NCI-H1105 (cell line): ENCODE data around the gene MAP2K5.
A peak's percentile ranks its signal among the peaks of the same experiment; 100 is the strongest.
"Not testable (repeated sequence)": the region's sequence is repeated elsewhere in the genome, so short reads cannot be mapped to it uniquely, and the experiment has no call there.

ENCODE experiments used
- DNase-seq: peaks from one replicate; lab custom pipeline; 2025; lab: John Stamatoyannopoulos, UW

MAP2K5 gene

DNA sequence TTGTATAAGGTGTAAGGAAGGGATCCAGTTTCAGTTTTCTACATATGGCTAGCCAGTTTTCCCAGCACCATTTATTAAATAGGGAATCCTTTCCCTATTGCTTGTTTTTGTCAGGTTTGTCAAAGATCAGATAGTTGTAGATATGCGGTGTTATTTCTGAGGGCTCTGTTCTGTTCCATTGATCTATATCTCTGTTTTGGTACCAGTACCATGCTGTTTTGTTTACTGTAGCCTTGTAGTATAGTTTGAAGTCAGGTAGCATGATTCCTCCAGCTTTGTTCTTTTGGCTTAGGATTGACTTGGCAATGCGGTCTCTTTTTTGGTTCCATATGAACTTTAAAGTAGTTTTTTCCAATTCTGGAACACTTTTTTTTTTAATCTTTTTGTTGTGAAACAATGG lies 130.3 kb downstream of the MAP2K5 start:
- not testable (repeated sequence) for DNase-seq

DNA sequence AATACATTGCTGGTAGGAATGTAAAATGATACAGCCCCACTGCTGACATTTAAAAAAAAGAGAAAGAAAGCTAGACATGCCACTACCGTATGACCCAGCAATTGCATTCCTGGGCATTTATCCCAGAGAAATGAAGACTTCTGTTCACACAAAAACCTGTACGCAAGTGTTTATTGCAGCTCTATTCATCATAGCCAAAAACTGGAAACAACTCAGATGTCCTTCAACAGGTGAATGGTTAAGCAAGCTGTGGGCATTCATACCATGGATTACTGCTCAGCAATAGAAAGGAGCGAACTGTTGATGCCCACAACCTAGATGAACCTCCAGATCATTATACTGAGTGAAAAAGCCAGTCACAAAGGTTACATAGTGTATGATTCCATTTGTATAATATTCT lies 132.5 kb downstream of the MAP2K5 start:
- no peak for DNase-seq

DNA sequence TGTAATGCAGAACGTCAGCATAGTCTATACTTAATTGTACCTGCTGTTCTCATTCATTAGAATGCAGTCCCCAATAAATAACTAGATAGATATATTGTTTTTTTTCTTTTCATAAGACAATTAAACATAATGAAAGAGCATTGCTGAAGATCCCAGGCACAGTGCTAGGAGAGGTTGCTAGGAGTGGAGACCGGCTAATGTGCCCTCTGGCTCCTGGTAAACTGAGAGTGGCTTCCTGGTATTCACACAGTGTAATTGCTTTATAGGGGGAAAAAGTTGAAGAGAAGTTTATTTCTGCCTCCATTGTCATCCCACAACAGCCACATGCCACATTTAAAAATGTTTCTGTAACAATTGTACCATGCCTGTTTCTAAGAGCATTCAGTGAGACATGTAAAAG lies 135.6 kb downstream of the MAP2K5 start:
- no peak for DNase-seq

DNA sequence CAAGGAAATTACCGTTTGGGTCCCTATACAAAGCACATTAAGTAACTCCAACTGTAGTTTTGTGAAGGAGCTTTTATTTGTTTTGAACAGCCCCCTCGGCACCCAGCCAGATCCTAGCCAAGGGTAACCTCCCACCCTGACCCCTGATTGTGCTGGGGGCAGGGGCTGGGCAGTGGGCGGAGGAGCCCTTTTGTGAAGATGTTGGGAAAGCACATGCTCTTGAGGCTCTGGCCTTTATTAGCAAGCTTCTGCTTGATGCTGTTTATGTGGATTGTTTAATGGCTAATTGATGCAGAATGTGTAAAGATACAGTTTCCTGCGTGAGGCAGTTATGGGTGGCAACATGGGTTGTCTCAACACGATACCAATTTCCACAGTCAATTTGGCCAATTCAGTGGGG lies 136.5 kb downstream of the MAP2K5 start:
- no peak for DNase-seq

DNA sequence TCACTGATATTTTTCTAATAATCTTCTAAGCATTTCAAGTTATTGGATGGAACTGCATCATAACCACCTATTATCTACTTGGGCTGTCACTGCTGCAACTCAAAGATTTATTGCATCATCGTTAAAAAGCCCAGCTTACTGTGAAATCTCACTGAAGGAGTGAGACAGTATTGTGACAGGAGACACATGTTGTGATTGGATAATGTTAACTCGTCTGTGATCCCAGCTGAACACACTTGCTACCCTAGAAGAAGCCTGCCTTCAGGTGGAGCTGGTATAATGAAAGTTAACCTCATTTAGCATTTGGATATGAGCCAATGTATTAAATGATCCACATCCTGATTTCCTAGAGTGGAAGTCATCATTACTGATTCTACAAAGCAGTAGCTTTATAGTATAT lies 138.1 kb downstream of the MAP2K5 start:
- DNase-seq, result peak; percentile 32

DNA sequence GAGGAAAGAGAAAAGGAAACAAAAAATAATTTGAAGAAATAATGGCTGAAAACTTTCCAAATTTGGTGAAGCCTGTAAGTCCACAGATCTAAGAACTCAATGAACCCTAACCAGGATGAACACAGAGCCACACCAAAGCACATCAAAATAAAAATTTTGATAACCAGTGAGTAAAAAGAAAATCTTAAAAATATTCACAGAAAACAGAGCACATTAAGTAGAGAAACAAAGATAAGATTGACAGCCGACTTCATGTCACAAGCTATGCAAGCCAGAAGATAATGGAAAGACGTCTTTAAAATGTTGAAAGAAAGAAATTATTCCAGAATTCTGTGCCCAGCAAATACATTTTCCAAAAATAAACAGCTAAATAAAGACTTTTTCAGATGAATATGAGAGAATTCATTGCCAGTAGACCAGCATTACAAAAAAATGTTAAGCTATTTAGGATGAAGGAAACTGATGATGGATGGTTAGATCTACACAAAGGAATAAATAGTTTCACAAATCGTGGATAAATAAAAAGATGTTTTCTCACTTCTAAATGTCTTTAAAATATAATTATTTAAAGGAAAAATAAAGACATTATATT lies 142.6 kb downstream of the MAP2K5 start:
- peak; percentile 30 for DNase-seq

DNA sequence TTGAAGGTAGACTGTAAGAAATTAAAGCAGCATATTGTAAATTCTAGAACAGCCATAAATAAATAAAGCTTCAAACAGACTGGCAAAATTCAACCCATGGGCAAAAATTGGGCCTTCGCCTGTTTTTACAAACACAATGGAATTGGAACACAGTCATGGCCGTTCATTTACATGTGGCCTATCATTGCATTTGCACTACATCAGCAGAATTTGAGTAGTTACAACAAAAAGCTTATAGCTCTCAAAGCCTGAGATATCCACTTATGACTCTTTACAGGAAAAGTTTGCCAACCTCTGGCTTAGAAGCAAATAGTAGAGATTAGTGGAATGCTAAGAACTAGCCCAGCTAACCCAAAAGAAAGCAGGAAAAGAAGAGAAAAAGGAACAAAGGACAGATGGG lies 143.2 kb downstream of the MAP2K5 start:
- no peak for DNase-seq

DNA sequence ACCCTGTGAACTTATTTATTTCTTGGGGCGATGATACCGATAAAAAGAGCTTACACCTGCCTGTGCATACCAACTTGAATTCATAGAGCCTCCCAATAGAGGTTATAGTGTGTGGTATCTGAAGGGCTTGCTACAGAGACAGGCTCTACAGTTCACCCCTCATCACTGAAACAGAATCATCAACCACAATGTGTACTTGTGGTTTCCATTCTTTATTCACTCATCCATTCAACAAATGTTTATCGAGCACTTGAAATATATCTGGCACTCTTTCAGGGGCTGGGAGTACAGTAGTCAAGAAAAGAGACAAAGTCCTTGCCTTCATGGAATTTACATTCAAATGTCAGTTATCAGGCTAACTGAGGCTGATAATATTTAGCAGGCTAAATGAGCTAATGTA lies 148.4 kb downstream of the MAP2K5 start:
- no peak for DNase-seq

DNA sequence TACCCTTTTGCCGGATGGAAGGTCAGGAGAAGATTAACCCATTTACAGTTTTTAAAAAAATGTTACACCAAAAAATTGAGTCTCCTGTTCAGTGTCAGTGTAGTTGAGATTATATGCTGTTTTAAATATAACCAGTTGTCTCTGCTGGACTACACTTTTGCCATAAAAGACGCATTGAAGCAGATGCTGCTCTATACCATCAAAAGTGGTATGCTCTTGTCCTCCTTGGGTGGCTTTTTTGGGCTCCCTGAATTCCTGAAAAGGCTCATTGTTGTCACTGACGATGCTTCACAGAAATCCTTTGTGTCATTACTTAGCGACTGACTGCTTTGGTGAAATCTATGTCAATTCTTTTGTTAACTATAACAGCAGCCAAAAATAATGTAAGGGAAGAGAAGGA lies 148.9 kb downstream of the MAP2K5 start:
- DNase-seq, result no peak

DNA sequence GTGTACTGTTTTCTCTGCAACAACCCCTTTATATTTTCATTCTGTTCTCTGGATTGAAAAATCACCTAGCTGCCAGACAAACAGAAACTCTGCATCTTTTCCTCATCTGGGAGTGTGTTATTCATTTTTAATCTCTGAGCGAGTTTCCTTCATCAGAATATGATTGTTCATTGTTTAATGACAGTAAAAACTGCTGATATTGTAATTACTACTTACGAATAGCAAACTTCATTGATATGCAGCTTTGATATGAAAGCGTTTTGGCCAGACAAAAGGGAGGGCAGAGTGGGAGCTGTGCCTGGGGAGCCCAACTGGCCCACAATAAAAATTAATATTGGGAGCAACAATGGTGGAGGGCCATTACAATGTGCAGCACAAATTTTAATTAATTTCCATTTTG lies 150.1 kb downstream of the MAP2K5 start:
- no peak for DNase-seq

DNA sequence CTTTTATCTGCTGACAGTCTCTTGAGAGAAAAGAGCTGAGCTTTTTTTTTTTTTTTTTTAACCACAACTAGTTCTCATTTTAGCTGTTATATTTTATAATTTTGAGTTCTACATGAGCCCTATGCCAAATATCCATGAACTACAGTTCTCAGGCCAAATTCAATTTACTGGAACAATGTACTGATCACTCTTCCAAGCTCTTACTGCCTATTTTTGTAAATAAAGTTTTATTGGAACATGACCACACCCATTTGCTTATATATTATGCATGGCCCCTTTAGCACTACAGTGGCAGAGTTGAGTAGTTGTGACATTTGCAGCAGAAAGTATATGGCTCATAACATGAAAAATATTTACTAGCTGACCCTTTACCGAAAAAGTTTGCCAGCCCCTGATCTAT lies 153.6 kb downstream of the MAP2K5 start:
- DNase-seq, result no peak

DNA sequence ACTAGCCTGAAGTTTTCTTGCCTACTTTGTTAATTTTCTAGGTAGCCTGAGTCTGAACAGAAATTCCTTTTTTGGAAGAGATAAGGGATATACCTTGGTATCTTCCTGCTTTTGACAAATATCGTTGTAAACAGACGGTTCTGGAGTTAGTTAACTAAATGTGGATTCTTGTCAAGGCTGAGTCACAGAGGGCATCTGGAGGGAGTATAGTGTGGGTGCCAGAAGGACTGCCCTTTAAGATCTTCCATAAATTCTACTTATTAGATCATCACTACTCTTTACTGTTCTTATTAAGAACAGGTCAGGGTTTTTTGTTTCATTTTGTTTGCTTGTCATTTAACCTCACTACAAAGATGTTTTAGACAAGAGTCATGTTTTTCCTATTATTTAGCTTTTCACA lies 157.5 kb downstream of the MAP2K5 start:
- DNase-seq, result no peak

DNA sequence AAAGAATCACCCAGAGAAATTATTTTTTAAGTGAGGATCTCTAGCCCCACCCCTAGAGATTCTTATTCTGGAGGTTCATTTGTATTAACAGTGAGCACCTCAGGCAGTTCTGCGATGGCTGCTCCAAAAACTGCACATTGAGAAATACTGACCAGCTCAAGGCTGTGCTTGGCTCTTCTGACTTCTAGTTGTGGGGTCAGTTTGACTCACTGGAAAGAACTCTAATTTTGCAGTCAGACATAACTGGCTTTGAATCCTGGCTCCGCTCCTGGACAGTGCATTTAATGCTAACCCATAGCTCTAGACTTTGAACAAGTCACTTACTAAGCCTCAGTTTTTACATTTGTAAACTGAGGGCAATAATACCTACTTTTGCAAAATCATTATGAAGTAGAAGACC lies 159.2 kb downstream of the MAP2K5 start:
- no peak for DNase-seq

DNA sequence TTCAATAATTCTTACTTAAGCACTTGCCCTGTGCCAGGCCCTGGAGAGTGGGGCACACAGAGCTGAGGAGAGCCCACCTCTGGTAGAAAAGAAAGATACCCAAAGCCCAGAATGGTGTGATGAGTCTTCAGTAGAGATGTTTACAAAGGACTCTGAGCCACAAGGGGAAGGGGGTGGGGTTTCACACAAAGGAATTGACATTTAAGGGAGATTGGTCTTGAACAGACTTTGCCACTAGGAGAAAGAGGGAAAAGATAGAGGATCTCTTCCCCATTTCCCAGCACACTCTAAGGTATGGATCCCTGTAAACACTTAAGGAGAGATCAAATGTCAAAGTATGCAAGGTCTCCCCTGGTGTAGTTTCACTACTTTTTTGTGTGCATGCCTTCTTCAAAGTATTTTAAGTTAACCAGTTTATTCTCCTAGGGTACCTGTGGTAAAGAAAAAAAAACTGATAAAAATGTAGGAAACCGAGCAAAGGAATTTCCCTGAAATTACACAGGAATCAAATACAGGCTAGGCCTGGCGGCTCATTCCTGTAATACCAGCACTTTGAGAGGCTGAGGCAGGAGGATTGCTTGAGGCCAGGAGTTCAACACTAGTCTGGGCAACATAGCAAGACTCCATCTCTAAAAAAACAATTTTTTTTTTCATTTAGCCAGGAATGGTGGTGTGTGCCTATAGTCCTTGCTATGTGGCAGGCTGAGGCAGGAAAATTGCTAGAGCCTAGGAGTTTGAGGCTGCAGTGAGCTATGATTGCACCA lies 165.2 kb downstream of the MAP2K5 start:
- DNase-seq, result no peak

DNA sequence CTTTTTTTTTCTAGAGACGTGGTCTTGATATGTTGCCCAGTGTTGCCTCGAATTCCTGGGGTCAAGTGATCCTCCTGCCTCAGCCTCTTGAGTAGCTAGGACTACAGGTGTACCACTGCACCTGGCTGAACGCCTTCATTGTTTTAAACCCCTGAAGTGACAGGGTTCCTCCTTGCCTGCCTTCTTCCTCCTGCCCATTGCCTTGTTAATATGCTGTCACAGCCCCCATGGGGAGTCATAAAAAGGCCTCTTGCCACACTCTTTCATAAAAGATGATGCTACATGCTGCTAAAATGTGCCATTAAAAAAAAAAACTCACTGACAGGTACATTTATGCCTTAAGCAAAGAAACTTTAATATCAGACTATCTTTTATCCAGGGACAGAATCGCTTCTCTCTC lies 166.0 kb downstream of the MAP2K5 start:
- no peak for DNase-seq

DNA sequence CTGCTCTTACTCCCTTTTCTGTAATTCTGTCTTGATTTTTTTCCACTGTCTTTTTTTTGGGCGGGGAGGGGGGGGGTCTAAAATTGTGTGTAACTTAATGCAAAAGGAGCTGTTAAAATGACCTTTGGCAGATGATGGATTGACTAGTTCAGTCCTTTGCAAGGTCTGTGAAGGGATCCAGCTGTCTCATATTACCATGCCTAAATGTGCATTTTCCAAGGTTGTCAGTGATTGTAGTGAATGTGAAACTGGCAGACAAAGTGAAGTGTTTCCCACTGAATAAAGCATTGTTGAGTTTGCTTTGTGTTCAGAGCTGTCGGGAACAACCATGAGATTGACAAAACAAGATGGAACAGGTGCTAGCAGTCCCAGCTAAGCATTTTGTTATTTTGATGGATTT lies 172.7 kb downstream of the MAP2K5 start:
- peak; percentile 91 for DNase-seq

DNA sequence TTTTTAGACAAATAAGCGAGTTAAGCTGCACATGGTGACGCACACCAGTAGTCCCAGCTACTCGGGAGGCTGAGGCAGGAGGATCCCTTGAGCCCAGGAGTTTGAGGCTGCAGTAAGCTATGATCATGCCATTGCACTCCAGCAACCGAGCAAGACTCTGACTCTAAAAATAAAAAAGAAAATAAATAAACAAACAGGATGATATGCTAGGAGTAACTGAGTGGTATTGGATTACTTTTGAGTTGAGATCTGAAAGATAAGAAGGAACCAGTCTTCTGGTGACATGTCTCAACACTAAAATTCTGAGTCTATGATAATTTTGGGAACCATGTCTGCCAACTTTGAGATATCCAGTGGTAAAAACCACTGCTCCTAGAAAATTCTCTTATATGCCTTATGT lies 173.7 kb downstream of the MAP2K5 start:
- DNase-seq, result no peak

DNA sequence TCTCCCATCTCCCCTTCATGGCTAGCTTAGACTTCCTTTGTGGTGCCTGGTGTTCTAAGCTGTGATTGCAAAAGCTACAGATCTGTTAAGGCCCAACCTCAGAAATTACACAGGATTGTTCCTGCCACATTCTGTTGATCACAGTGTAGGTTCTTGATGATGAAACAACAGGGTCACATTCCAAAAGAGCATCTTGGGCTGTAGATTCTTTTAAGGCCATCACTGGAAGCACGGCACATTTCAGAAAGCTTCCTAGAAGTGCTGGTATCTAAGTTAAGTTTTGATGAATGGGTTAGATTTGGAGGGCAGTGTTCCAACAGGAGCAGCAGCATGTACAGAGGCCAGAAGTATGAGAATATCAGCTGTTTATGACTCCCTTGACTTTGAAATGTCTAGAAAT lies 175.3 kb downstream of the MAP2K5 start:
- no peak for DNase-seq

DNA sequence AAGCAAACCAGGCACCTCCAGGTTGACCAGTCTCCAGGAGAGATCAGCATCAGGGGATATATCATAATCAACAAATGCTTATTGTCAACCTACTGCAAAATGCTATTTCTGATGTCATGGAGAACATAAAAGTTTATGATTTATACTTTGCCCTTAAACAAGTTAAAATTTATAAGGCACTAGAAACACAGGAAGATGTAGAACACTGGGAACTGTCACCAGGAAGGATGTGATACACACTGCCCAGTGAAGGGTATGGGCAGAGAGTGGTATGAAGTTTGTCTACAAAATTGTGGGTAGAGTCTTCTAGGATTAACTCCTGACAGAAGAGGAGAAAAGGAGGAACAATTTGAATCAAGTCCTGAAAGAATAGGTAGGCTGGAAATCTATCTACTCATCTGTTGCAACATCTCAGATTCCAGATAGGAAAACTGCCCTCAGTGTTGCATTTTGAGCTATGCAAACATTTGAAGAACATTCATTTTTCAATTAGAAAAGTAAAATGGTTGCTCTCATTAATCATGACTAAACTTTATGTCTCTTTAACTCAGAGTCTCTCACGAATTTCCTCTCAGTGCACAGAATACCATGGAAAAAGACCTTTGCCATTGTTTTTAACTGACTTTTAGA lies 176.9 kb downstream of the MAP2K5 start:
- DNase-seq, result no peak

DNA sequence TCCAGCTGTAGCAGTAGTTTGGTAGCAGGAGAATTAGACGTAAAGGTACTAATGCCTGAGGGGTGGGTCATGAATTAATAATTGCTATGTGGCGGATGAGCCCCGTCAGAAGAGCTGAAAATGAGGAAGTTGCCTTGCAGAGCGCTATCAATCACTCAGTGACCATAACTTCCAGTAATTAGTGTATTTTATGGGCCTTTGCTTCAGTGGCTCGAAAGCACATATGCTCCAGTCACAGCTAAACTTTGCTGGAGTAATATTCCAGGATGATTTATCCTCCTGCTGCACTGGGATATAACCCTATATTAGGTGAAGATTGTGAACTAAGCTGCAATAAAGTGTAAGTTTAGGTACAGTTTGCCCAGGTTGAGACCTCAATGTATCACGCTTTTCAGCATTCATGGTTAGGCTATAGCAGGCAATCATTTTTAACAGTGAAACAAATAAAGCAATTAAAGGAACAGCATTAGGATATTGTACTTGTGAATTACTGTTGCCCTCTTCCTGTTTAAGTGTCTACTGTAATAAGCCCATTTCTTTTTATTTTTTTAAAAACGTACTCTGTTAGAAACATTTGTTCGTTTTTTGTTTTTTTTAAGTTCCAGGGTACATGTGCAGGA lies 178.2 kb downstream of the MAP2K5 start:
- DNase-seq, result no peak

DNA sequence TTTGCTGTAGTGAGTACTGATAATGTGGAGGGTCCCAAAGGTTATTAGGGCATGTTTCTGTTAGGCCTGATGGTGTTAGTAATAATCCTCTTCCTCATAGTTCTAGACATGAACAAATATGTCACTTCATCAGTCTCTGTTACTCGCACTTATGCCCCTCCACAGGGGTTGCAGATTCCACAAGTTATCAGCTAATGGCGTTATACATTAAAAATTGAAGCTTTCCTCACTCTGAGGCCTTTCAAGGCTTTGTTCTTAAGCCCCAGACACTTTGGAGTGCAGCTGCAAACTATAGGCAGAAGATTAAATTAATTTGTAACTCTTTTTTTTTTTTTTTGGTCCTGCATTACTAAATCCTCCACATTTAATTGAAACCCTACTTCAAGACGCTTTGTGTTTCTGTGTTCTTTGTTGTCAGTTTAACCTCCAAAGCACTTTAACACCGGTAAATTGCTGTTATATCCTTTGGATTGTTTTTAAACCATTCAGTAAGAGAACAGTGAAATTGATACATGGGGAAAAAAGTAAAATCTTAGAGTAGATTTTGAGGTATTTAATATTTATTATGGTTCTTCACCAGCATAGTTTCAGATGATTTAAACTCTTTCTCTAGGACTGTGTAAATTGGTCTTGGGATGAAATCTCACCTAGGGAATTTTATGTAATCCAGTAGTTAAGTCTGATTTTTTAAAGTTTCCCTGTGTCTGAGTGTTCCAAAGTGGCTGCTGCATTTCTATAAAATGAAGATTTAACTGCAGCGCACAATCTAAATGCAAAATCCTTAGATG lies 179.7 kb downstream of the MAP2K5 start:
- DNase-seq, result no peak

DNA sequence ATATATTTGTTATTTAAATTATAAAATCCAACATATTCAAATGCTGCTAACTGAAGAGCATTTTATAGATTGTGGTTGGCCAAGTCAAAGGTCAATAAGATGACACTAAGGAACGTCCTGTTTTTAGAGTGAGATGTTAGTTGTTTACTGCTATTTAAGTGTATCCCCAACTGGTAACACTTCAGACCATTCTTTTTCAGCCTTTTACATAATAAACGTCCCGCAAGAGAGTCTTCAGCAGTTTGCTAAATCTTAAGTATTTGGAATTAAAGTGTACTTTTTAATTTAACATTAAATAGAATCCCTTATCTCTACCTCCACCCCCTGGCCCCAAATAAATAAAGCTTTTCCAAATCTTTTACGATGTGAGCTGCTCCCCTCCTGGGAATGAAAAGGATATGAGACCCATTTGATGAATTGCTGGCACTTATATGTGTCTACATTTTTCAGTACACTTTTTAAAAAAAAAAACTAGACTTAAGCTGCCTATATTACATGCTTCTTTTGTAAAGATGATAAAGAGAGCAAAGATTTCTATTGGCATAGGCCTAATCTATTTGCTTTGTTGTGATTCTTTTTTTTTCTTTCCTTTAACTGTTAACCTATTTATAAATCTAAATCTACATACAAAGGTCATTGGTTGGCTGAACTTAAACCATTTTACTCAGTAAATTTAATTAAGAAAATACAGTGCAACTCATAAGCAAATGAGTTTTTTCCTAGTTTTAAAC lies 181.0 kb downstream of the MAP2K5 start:
- DNase-seq, result no peak
